Memory B cell (primary cell): Measurements from ENCODE around the gene CSTB.
A peak's percentile ranks its signal among the peaks of the same experiment; 100 is the strongest.

Experiments used
- ATAC-seq: fragments of 150-1000 bp; cut with Tn5 transposase; 2 replicates; pipeline ENCODE4 v1.10.0; 2021; ENCODE audit warnings: low read depth, mild to moderate bottlenecking, moderate library complexity
- DNase-seq, 2 donors: peaks; one replicate each; pipeline ENCODE4 v3.0.0; 2022; ENCODE audit warnings: low spot score in 2 of 2
- H3K27ac Mint-ChIP-seq: one replicate; pipeline ENCODE4 v1.8.0; 2022; ENCODE audit warnings: mild to moderate bottlenecking, moderate library complexity, mixed read lengths
- H3K27me3 Mint-ChIP-seq: one replicate; pipeline ENCODE4 v1.8.0; 2022; ENCODE audit warnings: mixed read lengths
- H3K36me3 Mint-ChIP-seq: one replicate; pipeline ENCODE4 v1.8.0; 2022; ENCODE audit warnings: mild to moderate bottlenecking, mixed read lengths
- H3K4me1 Mint-ChIP-seq: one replicate; pipeline ENCODE4 v1.8.0; 2022; ENCODE audit warnings: mixed read lengths
- H3K4me3 Mint-ChIP-seq: one replicate; pipeline ENCODE4 v1.8.0; 2022; ENCODE audit warnings: mild to moderate bottlenecking, moderate library complexity, mixed read lengths
- H3K9me3 Mint-ChIP-seq: one replicate; pipeline ENCODE4 v1.8.0; 2022; ENCODE audit warnings: mixed read lengths

The CSTB gene

DNA sequence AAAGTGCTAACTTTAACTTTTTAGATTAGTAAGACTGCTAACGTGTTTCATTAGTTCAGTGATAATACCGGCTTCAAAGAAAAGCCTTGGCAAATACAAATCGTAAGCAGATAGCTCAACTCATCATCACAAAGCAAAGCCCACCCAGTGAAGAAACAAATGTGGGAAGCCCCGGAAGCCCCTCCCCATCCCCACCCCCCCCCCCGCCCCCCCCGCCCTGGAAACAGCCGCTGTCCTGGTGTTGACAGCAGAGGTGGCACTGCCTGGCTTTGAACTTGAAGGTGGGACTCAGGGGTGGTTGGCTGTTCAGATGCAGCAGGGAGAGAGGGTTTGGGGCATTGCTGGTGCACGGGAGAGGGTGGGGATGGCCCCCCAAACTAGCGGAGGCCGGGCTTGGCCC is 43.0 kb downstream of the CSTB start:
- ATAC-seq (no peak), DNase-seq (no peak)
- no peaks in the 10 kb centered on the region for H3K9me3 Mint-ChIP-seq
- peaks cover 23% of the 10 kb centered on the region for H3K4me1 Mint-ChIP-seq
- peaks cover 2% of the 10 kb centered on the region for H3K36me3 Mint-ChIP-seq
- H3K27me3 Mint-ChIP-seq: no peaks in the 10 kb centered on the region
- no peak overlapping the region for H3K4me3 Mint-ChIP-seq
- no peak overlapping the region for H3K27ac Mint-ChIP-seq

GRCh38 chr21:43731891-43732711 is 44.0 kb downstream of the CSTB start:
- no peaks in the 10 kb centered on the region for H3K36me3 Mint-ChIP-seq
- DNase-seq (no peak), ATAC-seq (no peak)
- no peak overlapping the region for H3K4me3 Mint-ChIP-seq
- no peak overlapping the region for H3K27ac Mint-ChIP-seq
- H3K9me3 Mint-ChIP-seq: no peaks in the 10 kb centered on the region
- H3K4me1 Mint-ChIP-seq: peaks cover 31% of the 10 kb centered on the region
- no peaks in the 10 kb centered on the region for H3K27me3 Mint-ChIP-seq

- peaks cover 36% of the 10 kb centered on the region for H3K4me1 Mint-ChIP-seq
- no peak overlapping the region for H3K27ac Mint-ChIP-seq
Measured at GRCh38 chr21:43731476-43731875, 44.6 kb downstream of the CSTB start.

GRCh38 chr21:43728467-43729390 is 47.4 kb downstream of the CSTB start:
- Mint-ChIP-seq H3K36me3 (no peaks in the 10 kb centered on the region), H3K27me3 (no peaks in the 10 kb centered on the region), H3K27ac (peak overlapping the region; percentile 90), H3K4me1 (peaks cover 45% of the 10 kb centered on the region), H3K4me3 (peak overlapping the region; percentile 88), H3K9me3 (no peaks in the 10 kb centered on the region)
- peak; percentile 66 for ATAC-seq
- DNase-seq: peak; percentile 44 to 68

More at GRCh38 chr21:43731476-43731875, 44.6 kb downstream of the CSTB start:
- Mint-ChIP-seq H3K4me3 (no peak overlapping the region), H3K9me3 (no peaks in the 10 kb centered on the region), H3K27me3 (no peaks in the 10 kb centered on the region), H3K36me3 (no peaks in the 10 kb centered on the region)
- DNase-seq (no peak), ATAC-seq (no peak)

DNA sequence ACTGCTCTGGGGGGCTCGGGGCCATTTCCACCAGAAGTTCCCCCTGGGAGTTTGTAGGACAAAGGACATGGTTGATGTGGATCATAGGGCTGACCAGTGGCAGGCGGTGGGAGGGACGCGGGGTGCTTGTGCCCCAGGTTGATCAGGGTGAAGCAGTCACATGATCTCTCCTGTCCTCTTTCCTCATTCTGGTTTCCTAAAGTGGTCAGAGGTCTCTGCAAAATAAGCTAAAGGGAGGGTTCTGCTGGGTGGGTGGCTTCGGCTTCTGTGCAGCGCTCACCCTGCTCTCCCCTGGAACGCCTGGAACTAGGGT is 48.0 kb downstream of the CSTB start:
- H3K27me3 Mint-ChIP-seq: no peaks in the 10 kb centered on the region
- ATAC-seq (no peak), DNase-seq (no peak)
- H3K9me3 Mint-ChIP-seq: no peaks in the 10 kb centered on the region
- H3K27ac Mint-ChIP-seq: peak overlapping the region; percentile 90
- H3K4me3 Mint-ChIP-seq: peak overlapping the region; percentile 88
- H3K4me1 Mint-ChIP-seq: peaks cover 41% of the 10 kb centered on the region
- H3K36me3 Mint-ChIP-seq: no peaks in the 10 kb centered on the region

- peak overlapping the region; percentile 90 for H3K27ac Mint-ChIP-seq
- H3K4me3 Mint-ChIP-seq: peak overlapping the region; percentile 88
- H3K9me3 Mint-ChIP-seq: no peaks in the 10 kb centered on the region
- DNase-seq (no peak), ATAC-seq (no peak)
- H3K36me3 Mint-ChIP-seq: no peaks in the 10 kb centered on the region
- peaks cover 41% of the 10 kb centered on the region for H3K4me1 Mint-ChIP-seq
- no peaks in the 10 kb centered on the region for H3K27me3 Mint-ChIP-seq
Measured at GRCh38 chr21:43727519-43728153, 48.5 kb downstream of the CSTB start.

DNA sequence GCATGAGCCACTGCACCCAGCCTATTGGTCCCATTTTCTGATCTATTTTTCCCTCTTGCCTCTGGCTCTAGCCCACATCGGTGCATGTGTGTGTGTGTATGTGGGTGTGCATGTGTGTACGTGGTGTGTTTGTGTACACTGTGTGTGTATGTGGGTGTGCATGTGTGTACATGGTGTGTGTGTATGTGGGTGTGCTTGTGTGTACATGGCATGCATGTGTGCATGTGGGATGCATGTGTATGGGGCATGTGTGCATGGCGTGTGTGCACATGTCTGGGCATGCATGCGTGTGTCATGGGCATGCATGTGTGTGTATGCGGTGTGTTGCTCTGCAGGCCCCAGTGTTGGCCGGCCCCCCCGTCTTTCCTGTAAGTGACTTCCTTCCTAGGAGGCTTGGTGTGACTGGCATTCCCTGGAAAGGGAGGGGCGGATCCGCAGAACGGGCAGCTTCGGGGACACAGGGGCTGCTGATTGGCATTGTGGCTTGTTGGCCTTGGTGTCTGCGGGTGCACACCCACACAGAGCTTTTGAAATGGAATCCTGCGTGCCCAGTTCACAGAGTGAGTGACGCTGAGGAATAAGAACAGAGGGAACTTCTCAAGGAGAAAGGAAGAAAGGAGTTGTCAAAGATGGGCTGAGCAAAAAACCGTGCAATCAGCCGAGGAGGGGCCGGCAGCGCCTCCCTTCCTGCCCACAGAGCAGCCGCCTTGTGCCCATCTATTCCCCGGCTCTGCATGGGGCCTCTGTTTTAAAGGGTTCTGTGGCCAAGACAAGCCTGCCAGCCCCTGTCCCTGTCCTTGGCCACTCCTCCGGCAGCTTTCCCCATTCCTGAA is 49.2 kb downstream of the CSTB start:
- Mint-ChIP-seq H3K9me3 (no peaks in the 10 kb centered on the region), H3K4me1 (peaks cover 44% of the 10 kb centered on the region), H3K4me3 (peak overlapping the region; percentile 88), H3K27me3 (no peaks in the 10 kb centered on the region), H3K27ac (peak overlapping the region; percentile 90), H3K36me3 (no peaks in the 10 kb centered on the region)
- no peak for DNase-seq
- no peak for ATAC-seq
